IPS-NIHi7 (cell line): ENCODE data around the gene TCL1B.
A peak's percentile ranks its signal among the peaks of the same experiment; 100 is the strongest.

Source experiments
- DNase-seq: peaks from one replicate; pipeline ENCODE4 v3.0.0; 2012; ENCODE audit warnings: mixed read lengths; ENCODE audit errors: extremely low spot score

The TCL1B gene

GRCh38 chr14:95667249-95667693 is 19.0 kb upstream of the TCL1B start:
- DNase-seq, result no peak

DNA sequence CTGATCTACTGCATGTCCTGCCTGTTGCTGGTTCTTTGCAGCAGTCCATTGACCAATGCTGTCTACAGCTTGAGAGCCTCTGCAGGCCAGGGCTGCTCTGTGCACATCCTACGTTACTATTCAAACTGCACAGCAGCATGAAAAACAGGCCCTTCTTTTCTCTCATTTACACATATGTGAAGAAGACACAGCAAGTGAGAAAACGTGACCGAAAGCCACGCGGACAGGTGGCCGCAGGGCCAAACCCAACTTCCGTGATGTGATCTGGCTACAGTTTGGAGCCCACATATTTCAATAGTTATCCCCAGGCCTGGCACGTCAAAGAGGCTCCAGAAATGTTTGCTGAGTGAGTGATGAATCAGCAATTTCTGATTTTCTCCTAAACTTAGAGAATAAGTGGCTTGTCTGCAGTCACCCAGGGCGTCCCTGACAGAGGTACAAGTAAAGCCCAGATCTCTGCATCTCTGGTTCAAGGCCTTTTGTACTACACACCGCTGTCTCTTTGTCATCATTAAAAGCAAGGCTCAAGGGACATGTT is 17.9 kb upstream of the TCL1B start:
- no peak for DNase-seq

DNA sequence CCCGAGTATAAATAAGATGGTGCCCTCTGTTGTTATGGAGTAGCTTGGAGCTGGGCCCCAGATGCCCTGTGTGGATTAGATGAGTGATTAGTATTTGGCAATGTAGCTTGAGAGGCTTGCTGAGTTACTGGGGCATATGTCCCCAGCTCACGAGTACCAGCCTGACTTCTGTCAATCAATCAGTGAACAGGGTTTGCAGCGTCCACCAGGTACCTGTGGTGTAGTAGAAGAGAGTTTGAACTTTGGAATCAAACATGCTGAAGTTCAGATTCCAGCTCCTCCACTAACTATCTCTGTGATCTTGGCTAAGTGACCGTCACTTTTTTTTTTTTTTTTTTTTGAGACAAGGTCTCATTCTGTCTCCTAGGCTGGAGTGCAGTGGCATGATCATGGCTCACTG is 11.6 kb upstream of the TCL1B start:
- no peak for DNase-seq

DNA sequence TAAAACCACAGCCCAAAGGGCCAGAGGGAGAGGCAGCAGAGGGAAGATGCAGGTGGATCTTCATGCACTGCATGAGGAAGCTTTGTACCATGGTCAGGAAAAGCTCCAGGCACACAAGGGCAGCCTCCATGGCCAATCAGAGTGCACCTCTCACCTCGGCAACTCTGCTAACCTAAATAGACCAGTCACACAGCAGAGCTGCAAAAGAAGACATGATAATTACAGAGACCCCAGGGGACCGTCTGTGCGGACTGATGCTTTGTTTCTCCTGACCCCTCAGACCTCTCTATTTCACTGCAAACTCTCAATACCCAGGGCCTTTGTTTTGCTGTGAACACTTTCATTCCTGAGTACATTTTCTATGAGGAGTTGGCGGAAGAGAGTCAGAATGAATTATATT is 10.7 kb upstream of the TCL1B start:
- DNase-seq, result no peak

DNA sequence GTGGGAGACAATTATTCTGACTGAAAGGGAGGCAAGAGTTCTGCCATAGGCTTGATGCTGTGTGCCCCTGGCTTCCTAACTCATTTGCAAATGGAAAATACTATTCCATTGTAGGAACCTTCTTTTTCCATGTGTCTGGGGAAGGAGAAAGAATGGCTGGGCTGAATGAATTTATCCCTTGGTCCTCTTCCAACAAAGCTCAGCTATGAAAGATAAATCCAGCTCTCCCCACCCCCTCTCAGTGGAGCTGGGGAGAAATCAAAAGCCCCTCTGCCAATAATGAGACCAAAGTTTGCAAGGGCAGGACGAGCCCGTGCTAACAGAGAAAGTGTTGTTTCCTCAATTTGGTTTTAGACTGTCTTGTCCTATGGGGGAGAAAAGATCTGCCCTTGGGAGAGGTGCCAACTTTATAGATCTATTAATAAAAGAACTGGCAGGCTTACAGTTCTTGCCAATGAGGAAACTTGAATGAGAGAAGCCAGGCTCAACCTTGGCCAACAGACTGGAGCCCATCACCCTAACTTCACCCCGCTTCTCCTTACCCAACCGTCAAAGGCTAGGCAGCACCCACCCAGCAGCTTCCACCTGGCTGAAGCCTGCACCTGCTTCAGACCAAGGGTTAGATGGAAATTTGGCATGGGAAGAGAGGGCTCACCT is 8.9 kb upstream of the TCL1B start:
- DNase-seq, result no peak

DNA sequence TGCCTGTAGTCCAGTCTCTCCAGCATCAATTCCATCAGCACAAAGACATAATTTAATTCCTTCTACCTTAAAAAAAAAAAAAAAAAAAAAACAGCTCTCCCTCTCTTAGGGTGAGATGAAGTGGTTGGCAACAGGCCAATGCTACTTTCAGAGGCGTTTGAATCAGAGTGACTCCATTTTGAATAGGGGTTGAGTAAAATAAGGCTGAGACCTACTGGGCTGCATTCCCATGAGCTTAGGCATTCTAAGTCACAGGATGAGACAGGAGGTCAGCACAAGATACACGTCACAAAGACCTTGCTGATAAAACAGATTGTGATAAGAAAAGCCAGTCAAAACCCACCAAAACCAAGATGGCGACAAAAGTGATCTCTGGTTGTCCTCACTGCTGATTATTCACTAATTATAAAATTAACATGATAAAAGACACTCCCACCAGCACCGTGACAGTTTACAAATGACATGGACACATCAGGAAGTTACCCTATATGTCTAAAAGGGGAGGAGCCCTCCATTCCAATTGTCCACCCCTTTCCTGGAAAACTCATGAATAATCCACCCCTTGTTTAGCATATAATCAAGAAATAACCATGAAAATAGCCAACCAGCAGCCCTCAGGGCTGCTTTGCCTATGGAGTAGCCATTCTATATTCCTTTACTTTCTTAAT is 6.9 kb upstream of the TCL1B start:
- DNase-seq, result no peak

DNA sequence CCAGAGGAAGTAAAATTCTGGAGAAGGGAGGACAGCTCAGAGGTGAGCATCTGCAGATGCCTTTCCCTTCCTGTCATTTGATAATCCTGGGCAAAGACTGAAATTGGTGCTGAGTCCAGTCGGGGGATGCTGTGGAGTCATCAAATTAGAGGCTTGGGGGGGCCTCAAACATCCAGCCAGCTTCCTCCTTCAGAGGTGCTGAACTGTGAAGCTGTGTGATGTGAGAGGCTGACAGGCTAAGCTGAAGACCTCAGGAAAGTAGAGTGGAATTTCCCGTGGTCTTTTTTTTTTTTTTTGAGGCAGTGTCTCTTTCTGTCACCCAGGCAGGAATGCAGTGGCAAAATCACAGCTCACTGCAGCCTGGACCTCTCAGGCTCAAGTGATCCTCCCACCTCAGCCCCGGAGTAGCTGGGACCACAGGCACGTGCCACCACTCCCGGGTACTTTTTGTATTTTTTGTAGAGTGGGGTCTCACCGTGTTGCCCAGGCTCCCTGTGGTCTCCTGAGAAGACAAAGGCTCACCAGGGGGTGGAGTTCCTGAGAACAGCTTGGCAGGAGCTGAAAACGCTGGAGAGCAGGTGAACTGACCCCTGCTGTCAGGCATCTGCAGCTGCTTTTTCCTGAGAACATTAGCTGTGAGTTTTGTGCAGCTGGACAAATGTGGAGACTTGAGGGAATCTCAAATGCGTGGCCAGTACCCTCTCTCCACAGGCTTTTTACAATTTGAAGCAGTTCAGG is 6.1 kb upstream of the TCL1B start:
- no peak for DNase-seq

- DNase-seq, result no peak
These were observed 5.1 kb upstream of the TCL1B start for GRCh38 chr14:95681153-95681552.

DNA sequence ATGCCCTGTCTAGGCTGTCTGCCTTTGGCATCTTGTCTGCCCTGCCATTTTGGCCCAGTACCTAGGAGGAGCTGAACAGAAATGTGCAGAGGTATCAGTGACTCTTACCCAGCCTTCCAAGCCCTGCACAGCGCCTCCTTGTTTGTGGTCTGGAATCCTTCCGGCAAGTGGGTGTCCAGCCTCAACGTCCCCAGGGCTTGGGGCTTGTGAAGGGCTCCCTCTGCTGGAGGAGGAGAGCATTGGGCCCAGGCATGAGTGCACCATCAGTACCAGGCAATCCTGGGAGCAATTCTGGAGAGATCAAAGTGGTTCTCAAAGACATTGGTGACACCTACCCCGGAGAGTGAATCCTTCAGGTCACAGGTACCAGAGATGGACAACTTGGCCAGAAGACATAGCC is 2.4 kb upstream of the TCL1B start:
- DNase-seq, result peak; percentile 84

- no peak for DNase-seq
These were observed 709 bp downstream of the TCL1B start for GRCh38 chr14:95686935-95687334.

DNA sequence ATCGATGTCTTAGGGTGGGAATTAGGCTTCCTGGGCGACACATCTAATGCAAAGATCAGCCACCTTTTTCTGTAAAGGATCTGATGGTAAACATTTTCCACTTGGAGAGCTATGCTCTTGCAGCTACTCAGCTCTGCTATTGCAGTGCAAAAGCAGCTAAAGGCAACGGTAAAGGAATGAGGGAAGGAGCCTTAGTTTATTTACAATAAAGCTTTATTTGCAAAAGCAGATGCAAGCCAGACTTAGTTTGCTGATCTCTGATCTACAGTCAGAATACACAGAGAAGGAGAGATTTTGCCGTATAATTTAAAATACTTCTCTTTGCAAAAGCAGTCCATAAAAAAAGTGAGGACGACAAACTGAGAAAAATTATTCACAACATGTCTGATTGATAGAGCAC is 3.2 kb downstream of the TCL1B start:
- no peak for DNase-seq

DNA sequence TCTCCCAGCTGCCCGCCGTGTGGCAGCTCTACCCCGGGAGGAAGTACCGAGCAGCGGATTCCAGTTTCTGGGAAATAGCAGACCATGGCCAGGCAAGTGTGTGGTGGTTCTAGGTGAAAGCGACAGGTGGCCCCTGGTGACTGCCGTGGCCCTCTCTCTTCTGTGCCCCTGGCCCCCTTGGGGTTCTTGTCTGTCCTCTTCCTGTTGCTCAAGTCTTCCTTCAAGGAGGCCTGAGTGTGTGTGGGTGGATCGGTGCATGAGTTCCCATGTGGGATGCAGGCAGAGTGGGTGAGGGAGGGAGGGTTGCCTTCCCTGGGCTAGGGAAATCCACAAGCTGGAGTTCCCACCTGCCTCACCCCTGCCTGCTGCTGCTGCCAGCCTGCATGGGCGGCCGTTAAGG is 4.6 kb downstream of the TCL1B start:
- DNase-seq, result no peak

- DNase-seq, result no peak
These were observed 5.4 kb downstream of the TCL1B start for GRCh38 chr14:95691591-95691990.

- DNase-seq, result no peak
These were observed 5.9 kb downstream of the TCL1B start for GRCh38 chr14:95692109-95692508.

DNA sequence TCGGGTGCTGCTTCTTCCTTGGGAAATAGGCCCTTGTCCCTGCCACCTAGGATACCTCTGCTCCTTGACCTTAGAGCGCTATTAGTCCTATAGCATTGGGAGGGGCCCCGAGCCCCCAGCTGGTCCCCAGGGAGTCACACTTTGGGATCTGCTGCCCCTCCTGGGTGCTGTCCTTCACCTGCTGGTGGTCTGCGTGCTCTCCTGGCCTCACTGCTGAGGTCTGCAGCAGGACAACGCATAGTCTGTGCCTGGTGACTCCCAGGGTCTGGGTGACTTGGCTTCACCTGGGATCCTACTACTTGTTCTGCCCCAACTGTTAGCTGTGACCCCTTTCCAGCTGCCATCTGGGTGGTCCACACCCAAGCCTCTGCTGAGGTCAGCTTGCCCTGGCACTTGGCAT is 8.8 kb downstream of the TCL1B start:
- no peak for DNase-seq

GRCh38 chr14:95695913-95696312 is 9.7 kb downstream of the TCL1B start:
- no peak for DNase-seq

DNA sequence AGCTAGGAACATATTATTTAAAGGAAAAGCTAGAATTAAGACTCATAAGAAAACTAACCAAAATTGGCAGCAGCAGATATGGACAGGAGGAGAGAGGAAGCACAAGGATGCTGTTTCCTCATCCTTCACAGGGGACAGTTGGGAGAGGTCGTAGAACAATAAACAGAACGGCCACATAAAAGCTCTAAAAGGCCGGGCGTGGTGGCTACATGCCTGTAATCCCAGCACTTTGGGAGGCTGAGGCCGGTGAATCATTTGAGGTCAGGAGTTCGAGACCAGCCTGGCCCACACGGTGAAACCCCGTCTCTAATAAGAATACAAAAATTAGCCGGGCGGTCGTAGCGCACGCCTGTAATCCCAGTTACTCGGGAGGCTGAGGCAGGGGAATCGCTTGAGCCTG is 10.5 kb downstream of the TCL1B start:
- DNase-seq, result no peak

- no peak for DNase-seq
These were observed 11.5 kb downstream of the TCL1B start for GRCh38 chr14:95697764-95698163.

DNA sequence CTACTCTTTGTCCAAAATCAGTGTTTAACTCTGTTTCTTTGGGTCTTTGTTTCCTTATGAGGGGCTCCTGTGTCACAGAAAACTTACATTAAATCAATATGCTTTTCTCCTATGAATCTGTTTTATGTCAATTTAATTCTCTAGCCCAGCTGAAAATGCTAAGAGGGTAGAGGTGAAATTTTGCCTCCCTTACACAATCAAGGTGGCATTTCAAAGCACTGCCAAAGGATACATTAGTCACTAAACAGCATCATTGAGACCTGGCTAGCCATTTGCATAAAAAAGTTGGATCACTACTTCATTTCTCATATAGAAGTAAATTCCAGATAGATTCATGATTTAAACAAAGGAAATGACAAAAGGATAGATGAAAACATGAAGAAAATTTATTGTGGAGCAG is 12.1 kb downstream of the TCL1B start:
- no peak for DNase-seq

- DNase-seq, result no peak
These were observed 13.2 kb downstream of the TCL1B start for GRCh38 chr14:95699412-95699811.

GRCh38 chr14:95700221-95700976 is 14.2 kb downstream of the TCL1B start:
- DNase-seq, result no peak

DNA sequence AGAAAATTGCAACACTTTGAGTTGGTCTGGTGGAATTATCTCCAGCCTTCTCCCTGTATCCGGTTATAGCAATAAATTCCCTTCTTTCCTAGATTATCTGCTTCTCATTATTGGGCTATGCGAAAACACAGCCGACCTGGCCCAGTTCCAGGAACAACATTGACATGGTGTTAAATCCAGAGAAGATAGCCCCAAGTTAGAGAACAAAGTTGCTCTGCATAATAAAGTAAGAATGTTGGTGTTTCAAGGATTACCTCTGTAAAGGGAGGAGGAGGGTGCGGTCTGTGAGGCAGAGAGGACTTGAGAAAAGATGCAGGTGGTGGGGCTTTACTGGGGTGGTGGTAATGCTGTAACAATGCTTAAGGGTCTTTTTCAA is 15.6 kb downstream of the TCL1B start:
- no peak for DNase-seq
